Peyer's patch (tissue), 4 donors: ENCODE results near the gene SMIM36. TPM values are rescaled to one million over a fixed set of nuclear protein-coding genes. Genes with fewer than 3 reads are reported as not detected.
"Not testable (repeated sequence)": the region's sequence is repeated elsewhere in the genome, so short reads cannot be mapped to it uniquely, and the experiment has no call there.

Experiments used
- DNase-seq, 3 donors: peaks; one replicate each; pipeline ENCODE4 v3.0.0-alpha.2; 2017 to 2019
- H3K27ac ChIP-seq, 4 donors: fragments of 200-600 bp; sonication (generic); one replicate each; pipeline ENCODE4 v1.5.1; 2016 to 2019
- H3K27me3 ChIP-seq, 2 donors: fragments of 200-600 bp; sonication (generic); one replicate each; pipeline ENCODE4 v1.5.1; 2019
- H3K36me3 ChIP-seq, 3 donors: fragments of 200-600 bp; sonication (generic); one replicate each; pipeline ENCODE4 v1.5.1; 2016 to 2019
- H3K4me1 ChIP-seq, 4 donors: fragments of 200-600 bp; sonication (generic); one replicate each; pipeline ENCODE4 v1.5.1; 2016 to 2019
- H3K4me3 ChIP-seq, 4 donors: fragments of 200-600 bp; sonication (generic); 1 replicate in 3 of 4; 2 replicates in 1 of 4; pipeline ENCODE4 v1.5.1; 2016 to 2019; ENCODE audit warnings: mild to moderate bottlenecking in 1 of 4
- H3K9me3 ChIP-seq, 4 donors: fragments of 200-600 bp; sonication (generic); one replicate each; pipeline ENCODE4 v1.5.1; 2016 to 2019; ENCODE audit warnings: mild to moderate bottlenecking in 1 of 4
- CTCF ChIP-seq, 6 experiments: fragments of 450-650 bp in 4 of 6; fragments of 200-600 bp in 2 of 6; sonication (generic) in 1 of 6; IDR thresholded peaks; one replicate each; pipeline ENCODE4 v1.5.1; 2017 to 2019; ENCODE audit warnings: antibody characterized with exemption in 6 of 6, mild to moderate bottlenecking in 3 of 6, moderate library complexity in 1 of 6
- POLR2A ChIP-seq, 2 donors: fragments of 450-650 bp; IDR thresholded peaks; one replicate each; pipeline ENCODE4 v1.5.1; 2017; ENCODE audit warnings: antibody characterized with exemption in 2 of 2, mild to moderate bottlenecking in 2 of 2, moderate library complexity in 2 of 2
- total RNA-seq, 4 donors: library from RNA; depleted of rRNA; stranded (reverse); fragments of >200 nt; gene quantifications; one replicate each; pipeline ENCODE4 v1.1.0, GENCODE V29; 2016

The SMIM36 gene
- total RNA-seq, 4 donors from 2014 or later = not detected

- TF ChIP-seq CTCF (IDR thresholded peaks at IDR 0.05) (no peak), POLR2A (IDR thresholded peaks at IDR 0.05) (no peak)
- Histone ChIP-seq H3K27ac (peak overlapping the region; percentile 8 to 70 (median 42)), H3K9me3 (no peaks in the 10 kb centered on the region)
These were observed 77.4 kb downstream of the SMIM36 start for GRCh38 chr17:55433629-55434422.

GRCh38 chr17:55433029-55433628, 78.1 kb downstream of the SMIM36 start:
- TF ChIP-seq POLR2A (IDR thresholded peaks at IDR 0.05) (no peak), CTCF (IDR thresholded peaks at IDR 0.05) (no peak)
- Histone ChIP-seq H3K9me3 (no peaks in the 10 kb centered on the region), H3K27me3 (no peaks in the 10 kb centered on the region), H3K36me3 (no peaks in the 10 kb centered on the region), H3K4me1 (peaks cover 0 to 18% (median 0%) of the 10 kb centered on the region in 4 donors), H3K4me3 (no peak overlapping the region), H3K27ac (peak overlapping the region; percentile 8 to 70 (median 37))
- no peak for DNase-seq

More at GRCh38 chr17:55433629-55434422, 77.4 kb downstream of the SMIM36 start:
- H3K36me3 ChIP-seq = no peaks in the 10 kb centered on the region
- H3K4me1 ChIP-seq = peaks cover 0 to 18% (median 0%) of the 10 kb centered on the region in 4 donors
- no peaks in the 10 kb centered on the region for H3K27me3 ChIP-seq
- H3K4me3 ChIP-seq = no peak overlapping the region
- peak in 1 of 3 donors; percentile 67 for DNase-seq

DNA sequence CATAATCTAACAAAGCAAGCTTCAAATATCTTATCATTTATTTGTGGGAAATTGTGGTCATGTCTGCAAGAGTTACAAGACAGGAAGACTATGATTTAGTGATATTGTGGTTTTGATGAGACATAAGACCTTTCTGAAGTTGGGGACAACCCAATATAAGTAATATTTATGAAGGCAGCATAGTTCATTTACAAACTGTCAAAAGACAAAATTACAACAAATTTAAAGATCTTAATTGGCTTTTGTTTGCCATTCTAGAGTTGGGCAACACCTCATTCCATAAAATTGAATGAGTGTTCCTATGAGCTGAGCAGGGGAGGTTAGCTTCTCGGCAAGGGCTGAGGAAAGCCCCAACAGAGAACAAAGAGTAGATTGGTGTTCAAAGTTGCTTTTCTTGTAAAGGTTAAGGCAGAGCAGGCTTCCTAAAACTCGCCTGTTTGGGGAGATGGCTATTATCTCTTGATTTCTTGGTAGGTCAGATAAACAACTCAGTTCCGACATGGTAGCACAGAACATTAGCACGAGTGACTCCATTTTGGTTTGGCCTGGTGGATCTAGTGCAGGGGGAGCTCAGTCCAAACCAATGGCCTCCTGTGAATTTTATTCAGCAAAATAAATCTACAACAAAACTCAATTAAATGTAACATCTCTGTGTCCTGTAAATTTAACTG, 78.8 kb downstream of the SMIM36 start:
- Histone ChIP-seq H3K36me3 (no peaks in the 10 kb centered on the region), H3K4me3 (no peak overlapping the region), H3K9me3 (no peaks in the 10 kb centered on the region), H3K27ac (peak overlapping the region; percentile 8 to 70 (median 37)), H3K4me1 (peaks cover 0 to 18% (median 0%) of the 10 kb centered on the region in 4 donors), H3K27me3 (no peaks in the 10 kb centered on the region)
- TF ChIP-seq POLR2A (IDR thresholded peaks at IDR 0.05) (no peak), CTCF (IDR thresholded peaks at IDR 0.05) (no peak)
- no peak for DNase-seq

DNA sequence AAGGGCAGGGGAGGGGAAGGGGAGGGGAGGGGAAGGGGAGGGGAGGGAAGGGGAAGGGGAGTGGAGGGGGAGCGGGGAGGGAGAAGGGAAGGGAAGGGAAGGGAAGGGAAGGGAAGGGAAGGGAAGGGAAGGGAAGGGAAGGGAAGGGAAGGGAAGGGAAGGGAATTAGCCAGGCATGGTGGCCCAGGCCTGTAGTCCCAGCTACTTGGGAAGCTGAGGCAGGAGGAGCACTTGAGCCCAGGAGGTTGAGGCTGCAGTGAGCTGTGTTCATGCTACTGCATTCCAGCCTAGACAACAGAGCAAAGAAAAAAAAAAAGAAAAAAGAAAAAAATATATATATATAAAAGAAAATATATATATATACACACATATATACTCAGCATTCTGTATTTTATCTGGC, 79.3 kb downstream of the SMIM36 start:
- not testable (repeated sequence) for H3K27me3 ChIP-seq, H3K36me3 ChIP-seq, H3K9me3 ChIP-seq, DNase-seq, H3K4me3 ChIP-seq, H3K27ac ChIP-seq
- peaks cover 0 to 18% (median 0%) of the 10 kb centered on the region in 4 donors for H3K4me1 ChIP-seq

GRCh38 chr17:55430541-55431288, 80.5 kb downstream of the SMIM36 start:
- Histone ChIP-seq H3K36me3 (no peaks in the 10 kb centered on the region), H3K4me1 (peaks cover 0 to 18% (median 0%) of the 10 kb centered on the region in 4 donors), H3K9me3 (no peaks in the 10 kb centered on the region), H3K27me3 (no peaks in the 10 kb centered on the region), H3K27ac (no peak overlapping the region), H3K4me3 (no peak overlapping the region)
- no peak for DNase-seq
- TF ChIP-seq POLR2A (IDR thresholded peaks at IDR 0.05) (no peak), CTCF (IDR thresholded peaks at IDR 0.05) (no peak)
